GM18907 (cell line): ENCODE data around the gene NLGN1.

Experiments
- ATAC-seq: cut with Tn5 transposase; IDR thresholded peaks from one replicate; pipeline ENCODE4 v1.9.1; 2021; ENCODE audit warnings: mild to moderate bottlenecking, moderate library complexity; ENCODE audit not compliant: unreplicated experiment

NLGN1 gene

DNA sequence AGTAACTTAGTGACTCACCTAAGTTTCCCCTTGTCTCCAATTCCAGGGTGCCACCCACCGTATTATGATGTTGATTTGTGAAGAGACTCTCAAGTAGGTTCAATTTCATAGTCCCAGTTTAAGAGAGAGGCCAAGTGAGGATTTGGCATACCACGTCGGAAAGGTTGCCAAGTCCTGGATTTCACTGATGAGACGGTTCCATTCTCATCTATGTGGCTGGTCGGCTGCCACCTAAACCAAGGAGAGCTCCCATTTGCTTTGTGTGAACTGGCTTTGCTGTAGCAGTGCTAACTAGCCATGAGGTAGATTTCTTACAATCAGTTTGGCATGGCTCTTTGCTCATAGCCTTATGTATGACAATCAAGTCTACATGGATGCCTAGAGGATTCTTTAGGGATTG is 653.6 kb downstream of the NLGN1 start:
- ATAC-seq: no peak

DNA sequence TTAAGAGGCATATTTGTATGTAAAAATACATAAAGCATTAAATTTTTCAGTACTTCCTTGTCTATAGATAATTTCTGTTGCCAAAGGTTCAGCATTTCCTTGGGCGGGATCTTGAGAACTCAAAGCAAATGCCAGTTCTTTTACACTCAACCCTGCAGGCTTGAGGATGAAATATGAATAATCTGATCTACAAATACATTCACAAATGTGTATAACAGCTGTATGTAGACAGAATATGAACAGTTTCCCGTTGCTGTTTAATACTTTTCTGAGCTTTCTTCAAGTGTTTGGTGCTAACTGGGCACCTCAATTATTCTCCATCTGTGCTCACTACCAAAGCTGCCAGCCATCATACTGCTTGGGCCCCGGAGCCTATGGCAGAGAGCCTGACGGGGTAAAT is 661.3 kb downstream of the NLGN1 start:
- no peak for ATAC-seq

DNA sequence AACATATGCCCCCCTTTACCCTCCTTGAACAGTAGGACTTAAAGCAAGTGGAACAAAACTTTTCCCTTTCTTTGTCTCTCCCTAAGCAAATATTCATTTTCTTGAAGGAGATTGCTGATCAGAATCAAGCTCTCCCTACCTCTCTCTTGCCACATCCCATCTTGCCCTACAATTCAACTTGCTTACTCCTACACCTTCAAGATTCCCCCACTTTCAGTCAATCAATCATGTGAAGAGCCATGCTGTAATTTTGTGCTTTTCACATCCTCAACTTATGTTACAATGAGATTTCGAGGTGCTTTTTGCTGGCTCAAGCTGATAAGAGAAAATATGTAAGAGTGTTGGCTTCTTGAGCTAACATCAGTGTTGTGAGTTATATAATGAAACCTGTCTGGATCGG is 662.9 kb downstream of the NLGN1 start:
- no peak for ATAC-seq

DNA sequence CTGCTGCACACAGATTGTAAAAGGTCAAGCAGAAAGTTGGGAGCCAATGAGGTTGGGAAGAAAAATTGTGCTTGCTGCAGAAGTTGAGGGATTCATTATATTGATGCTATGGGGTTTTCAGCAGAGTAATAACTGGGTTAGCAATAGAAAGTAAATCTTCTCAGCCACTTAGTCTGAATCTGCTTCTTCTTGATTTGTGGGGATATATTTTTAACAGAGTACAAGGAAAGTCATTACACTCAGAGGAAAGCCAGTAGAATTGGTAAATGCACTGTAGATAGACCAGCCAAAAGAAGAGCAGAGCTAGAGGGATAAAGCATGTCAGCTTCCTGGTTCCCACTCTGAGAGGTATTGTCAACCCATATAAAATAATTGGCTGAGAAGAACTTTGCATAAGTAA is 663.6 kb downstream of the NLGN1 start:
- no peak for ATAC-seq

DNA sequence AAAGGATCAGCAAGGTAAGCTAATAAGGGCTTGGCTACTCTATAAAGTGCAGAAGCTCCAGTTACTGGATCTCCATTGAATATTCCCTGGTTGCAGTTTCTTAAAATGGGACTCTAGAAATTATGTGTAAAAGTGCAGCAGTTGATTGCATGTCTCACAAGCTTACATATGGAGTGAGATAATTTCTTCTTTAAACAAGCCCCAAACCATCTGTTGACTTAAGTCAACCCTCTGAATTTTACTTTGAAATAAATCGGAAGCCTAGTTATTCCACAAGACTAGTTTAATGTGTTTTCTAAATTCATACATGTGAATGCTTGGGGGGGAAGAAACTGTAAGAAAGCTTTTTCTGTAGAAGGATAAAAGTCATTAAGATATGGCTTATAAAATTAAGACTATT is 664.2 kb downstream of the NLGN1 start:
- no peak for ATAC-seq

DNA sequence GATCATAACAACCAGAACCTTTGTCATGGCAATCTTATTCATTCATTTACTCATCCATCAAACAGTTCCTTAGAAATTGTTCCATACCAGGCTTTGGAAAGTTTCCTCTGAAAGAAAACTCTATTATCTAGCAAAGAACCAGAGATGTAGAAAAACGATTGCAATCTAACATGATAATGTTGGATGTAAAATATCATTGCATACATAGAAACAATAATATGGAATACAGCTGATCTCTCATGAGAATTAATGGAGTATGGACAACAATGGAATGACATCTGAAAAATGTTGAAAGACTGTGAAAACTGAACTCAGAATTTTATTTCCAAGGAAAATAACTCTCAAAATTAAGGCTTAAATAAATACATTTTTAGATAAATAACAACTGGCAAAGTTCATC is 665.4 kb downstream of the NLGN1 start:
- ATAC-seq: no peak

DNA sequence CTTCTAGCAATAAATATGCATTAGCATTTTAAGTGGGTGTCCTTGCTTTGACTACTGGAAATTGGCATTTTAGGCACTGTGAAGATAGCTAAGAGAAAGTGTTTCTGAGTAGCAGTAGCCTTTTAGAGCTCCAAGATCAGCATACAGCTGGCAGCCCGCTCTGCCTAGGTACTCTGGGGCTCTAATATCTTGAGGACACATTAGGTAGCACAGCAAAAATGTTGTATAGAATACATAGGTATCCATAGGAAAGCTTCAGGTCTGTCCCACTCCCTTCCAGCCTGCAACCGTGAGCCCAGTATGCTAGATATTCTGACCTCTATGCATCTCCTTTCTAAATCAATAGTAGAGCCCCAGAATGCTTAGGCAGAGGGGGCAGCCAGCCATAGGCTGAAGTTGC is 670.5 kb downstream of the NLGN1 start:
- ATAC-seq: no peak

DNA sequence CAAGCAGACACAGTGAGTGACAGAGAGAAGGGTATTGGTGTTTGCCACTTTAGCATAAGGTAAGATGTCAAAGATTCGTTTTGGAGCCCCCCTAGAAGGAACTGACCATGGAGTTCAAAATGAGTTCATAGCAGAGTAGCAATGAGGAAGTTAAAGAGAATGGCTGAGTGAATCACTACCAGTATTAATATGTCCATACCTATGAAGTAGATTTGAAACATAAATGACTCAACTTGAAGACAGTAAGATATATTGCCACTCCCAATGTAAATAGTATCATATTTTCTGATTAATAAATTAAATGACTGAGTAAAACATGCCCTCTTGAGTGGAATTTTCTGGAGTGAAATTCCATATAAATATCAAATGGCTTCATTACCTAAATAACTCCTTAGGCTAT is 675.1 kb downstream of the NLGN1 start:
- ATAC-seq: no peak

DNA sequence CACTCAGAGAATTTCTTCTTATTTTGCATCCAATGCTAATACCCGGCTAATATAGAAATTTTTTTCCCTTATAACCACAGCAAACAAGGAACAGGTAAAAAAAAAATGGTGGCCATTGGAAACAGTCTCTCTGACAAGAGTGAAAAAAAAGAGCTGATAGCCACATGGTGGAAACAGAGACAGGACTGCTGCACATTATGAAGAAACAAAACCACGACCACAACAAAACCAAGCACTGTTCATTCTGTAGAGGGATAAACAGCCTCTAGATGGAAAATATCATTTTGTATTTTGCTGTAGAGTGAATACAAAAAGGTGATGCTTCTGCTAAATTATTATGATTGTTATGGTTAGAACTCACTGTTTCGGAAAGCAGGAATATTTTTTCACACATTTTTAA is 686.2 kb downstream of the NLGN1 start:
- no peak for ATAC-seq

DNA sequence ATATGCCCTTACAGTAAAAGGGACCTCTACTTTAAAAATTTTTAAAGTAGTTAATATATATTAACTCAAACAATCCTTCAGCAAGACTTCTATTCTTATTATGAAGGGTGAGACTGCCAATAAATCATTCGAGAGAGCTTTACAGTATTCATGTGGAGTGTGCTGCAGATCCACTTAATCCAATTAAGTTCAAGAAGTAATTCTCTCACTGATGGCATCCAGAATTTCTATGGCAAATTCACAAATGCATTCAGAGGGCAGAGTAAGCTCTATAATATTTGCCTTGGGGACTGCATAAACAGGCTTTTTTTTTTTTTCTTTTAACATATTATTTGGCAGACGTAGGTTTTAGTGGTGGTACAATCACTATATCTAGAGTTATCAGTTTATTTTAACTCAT is 692.0 kb downstream of the NLGN1 start:
- no peak for ATAC-seq

DNA sequence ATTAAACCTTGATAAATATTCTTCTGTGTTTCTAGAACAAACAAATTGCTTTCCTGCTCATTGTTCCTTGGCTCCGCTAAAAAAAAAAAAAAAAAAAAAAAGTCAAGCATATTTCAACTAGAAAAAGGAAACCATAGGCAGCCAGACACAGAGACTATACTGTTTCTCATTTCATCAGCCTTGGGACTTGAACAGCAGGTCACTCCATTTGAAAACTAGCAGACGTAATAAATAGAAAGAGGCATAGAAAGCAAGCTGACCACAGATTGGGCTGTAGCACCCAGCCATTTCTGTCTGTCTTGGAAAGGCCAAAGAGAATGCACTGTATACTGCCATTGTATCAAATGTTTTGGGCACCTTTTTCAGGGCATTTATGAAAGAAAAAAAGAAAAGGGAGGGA is 697.1 kb downstream of the NLGN1 start:
- no peak for ATAC-seq

DNA sequence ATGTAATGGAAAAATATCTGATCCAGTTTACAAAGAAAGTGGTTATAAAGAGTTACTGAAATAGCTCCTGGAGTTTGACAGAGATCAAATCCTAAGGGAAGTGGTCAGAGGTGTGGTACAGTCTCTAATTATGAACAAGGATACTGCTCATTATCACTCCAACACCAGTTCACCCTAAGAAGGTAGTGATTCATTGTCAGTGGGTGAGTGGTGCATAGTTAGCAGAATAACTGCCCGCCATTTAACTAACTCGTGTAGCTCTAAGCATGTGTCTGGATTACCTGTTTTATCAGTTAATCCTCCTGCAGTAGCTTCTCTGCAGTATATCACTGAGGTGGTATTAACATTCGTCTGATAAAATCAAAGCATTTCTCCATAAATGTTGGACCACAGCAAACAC is 700.1 kb downstream of the NLGN1 start:
- ATAC-seq: no peak

DNA sequence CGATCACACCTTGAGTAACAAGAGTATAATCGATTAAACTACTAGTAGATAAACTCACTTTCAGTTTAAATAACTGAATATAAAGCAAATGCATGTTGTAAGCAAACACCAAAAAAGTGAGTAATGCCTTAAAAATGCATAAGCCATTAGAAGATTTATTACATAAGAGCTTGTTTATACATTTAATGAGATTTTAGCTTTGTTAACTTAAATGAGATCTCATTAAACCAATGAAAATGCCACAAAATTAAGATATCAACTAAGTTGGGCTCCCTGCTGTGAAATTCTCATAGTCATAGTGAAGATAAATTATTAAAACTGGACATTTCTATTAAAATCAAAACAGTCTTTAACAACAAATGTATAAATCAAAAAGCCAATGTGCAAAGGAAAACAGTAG is 701.2 kb downstream of the NLGN1 start:
- ATAC-seq: no peak

DNA sequence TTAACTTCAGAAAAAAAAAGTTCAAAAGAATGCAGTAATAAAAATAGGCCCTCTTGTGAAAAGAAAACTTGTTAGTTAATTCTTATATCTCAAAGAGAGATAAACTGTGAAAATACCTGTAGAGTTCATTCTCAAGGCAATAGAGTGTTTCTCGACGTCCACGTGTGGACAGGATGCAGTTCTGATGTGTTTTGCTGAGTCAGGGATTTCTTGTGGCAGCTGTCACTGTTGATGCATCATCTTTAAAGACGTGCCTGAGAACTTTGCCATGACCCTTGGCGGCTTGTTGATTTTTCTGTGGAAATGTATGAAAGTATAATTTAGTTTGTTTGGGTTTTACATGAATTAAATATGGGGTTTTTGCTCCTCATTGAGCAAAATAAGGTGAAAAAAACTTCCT is 702.2 kb downstream of the NLGN1 start:
- no peak for ATAC-seq

DNA sequence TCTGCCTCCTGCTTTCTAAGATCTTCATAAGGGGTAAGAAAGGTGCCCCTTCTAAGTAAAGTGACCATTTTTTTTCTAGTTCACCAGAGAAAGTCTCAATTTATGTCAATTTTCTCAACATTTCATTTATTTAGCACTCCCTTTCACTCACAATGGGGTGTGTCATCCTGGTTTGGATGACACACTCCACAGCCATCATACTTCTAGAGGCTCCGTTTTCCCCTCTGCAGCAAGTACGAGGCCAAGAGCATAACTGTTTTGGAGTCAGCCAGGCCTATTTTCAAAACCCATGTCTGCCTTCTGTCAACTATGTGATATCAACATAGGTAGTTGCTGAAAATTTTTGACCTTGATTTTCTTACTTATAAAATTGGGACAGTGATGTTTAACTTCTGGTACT is 703.2 kb downstream of the NLGN1 start:
- ATAC-seq: no peak

DNA sequence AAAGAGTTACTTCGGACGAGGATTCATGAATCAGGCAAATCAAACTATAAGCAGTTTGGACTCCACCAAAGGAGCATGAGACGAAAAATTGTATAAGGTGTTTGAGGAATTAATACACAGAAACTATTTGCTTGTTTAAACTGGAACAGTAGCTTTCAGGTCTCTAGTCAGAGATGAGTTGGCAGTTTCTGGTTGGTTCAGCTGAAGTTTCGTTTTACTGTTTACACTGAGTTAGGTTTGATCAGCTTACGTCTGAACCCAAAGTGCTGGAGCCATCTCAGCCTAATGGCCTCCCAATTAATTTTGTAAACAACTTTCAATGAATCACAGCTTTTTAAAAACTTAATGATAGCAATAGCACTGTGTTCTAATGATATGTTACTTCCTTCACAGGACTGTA is 703.7 kb downstream of the NLGN1 start:
- ATAC-seq: no peak

DNA sequence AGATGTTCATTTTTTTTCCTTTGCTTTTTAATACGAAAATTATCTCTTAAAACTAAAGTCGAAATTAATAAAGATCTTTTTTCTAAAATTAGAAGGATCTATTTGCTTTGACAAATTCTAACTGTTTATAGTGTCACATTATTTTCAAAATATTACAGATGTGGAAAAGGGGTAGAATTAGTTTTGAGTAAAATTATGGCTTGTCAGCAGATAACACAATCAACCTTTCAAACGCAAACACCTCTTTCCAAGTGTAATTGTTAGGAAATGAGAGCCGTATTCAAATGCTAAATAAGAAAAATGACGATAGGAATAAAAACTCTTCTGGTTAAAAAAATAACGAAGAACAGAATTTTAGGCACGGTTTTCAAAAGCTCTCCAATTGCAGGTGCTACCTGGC is 704.7 kb downstream of the NLGN1 start:
- ATAC-seq: no peak

DNA sequence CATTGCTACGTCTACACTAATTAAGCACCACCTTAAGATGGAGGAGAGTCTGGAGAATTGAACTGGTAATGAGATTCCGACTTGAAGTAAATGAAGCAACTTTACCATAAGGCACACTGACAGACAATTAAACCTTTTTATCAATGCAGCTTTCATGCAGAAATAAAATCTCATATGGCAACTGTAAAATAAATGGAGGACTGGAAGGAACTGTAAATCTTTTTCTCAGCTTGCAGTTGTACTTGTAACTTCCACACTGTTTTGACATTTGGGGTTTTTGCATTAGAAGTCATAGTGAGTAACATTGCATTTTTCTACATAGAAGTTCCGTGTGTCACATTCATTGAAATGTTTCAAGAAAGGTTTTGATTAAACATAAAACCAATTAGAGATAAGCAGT is 705.3 kb downstream of the NLGN1 start:
- ATAC-seq: no peak

DNA sequence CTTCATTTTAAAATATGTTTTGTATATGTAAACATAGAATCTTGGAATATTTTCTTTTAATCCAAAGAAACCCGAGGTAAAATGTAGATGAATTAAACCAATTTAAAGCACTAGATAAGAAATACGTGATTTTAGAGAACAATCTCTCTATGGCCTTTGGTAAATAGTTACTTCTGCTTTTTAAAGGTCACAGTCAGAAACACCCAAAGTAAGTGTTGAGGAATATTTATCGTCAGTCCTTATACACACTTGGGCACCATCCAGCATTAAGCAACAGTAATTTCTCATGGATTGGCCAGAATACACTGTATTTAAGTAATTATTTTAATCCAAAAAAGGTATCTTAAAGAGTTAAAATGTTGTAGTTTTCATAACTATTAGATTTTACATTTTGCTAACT is 713.2 kb downstream of the NLGN1 start:
- no peak for ATAC-seq

DNA sequence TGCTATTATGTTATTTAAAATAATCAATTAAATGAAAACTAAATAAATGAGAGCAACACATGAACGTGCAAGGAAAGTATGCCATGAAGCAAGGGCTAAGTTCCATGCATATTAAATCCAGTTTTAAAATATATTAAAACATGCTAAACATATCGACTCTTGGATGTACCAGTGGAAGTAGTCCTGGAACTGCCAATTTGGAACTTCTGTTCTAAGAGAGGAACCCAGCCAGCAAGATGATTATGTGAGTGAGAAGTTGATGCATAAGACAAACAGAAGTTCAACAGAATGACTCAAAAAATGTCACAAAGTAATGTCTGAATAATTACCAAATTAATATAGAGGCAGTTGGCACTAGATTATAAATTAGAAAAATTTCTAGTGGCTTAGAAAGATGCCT is 714.2 kb downstream of the NLGN1 start:
- no peak for ATAC-seq

DNA sequence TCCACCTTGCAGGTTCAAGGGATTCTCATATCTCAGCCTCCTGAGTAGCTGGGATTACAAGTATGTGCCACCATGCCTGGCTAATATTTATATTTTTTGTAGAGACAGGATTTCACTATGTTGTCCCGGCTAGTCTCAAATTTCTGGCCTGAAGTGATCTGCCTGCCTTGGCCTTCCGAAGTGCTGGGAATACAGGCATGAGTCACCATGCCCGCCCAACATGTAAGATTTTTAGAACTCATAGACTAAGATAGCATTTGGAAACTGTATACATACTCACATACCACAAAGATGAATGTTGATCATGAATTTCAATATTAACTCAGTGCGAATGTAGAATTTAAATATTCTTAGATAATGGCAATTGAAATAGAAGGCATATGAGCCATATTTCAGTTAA is 718.9 kb downstream of the NLGN1 start:
- no peak for ATAC-seq

DNA sequence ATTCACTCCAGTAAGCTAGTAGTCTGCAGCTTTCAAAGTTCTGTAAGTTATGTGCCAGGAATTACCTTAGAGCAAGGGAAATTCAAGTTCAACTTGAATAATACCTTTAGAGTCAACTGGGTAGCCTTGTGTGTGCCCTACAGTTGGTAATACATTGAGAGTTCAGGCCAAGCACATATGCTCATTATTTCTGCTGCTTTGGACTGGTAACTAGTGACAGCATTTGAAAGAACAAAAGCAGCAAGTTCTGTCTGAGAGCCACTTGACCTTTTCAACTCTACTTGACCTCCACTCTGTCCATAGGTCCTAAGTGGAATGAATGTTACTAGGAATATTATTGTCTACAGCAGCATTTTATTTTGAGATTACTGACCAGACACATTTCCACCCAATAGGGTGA is 723.5 kb downstream of the NLGN1 start:
- ATAC-seq: no peak

DNA sequence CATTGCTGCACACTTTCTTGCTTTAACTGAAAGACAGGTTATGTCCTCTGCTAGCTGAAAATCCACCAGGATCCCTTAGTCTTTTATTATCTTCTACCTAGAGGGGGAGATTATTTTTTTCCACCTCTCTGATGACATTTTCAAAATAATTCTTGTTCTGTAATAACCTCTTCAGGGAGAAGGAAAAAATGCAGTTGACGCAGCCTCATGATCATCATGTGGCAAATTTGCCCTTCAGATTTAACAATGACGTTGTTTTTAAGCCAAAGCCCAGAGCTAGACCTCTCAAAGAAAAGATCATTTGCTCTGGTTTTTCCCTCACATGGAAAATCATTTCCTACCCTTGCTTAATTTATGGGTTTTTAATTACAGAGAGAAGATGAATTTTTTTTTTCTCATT is 724.9 kb downstream of the NLGN1 start:
- ATAC-seq: no peak

DNA sequence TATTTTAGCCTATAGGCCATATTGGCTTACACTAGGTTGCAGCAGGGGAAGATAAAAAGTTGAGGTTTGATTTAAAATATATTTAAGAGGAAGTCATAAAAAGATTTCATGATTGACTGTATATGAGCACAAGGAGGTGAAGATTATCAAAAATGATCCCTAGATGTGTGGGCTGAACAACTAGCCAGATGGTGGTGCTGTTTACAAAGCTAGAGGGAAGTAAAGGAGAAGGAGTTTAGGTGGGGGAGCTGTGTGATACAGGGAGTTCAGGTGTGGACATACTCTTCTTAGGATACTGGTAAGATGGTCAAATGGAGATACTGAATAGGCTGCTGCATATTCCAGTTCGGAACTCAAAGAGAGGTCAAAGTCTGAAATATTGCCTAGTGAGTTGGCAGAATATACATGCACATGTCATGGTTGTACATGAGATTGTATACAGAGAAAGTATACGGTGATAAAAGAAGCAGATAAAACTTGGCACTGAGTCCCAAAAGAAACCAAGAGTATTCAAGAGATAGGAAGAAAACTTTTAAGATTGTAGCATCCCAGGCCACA is 727.8 kb downstream of the NLGN1 start:
- no peak for ATAC-seq
